HG02642 (cell line): Measurements from ENCODE around the gene ABAT.
"Not testable (repeated sequence)": the region's sequence is repeated elsewhere in the genome, so short reads cannot be mapped to it uniquely, and the experiment has no call there.

ENCODE experiments used
- ATAC-seq: cut with Tn5 transposase; IDR thresholded peaks from one replicate; pipeline ENCODE4 v1.9.1; 2021; ENCODE audit warnings: mild to moderate bottlenecking; ENCODE audit not compliant: unreplicated experiment, poor library complexity

The ABAT gene

GRCh38 chr16:8773537-8773936 is 99.1 kb downstream of the ABAT start:
- no peak for ATAC-seq

GRCh38 chr16:8774208-8774607 is 99.8 kb downstream of the ABAT start:
- ATAC-seq: no peak

GRCh38 chr16:8775359-8775758 is 100.9 kb downstream of the ABAT start:
- ATAC-seq: no peak

GRCh38 chr16:8776129-8776584 is 101.7 kb downstream of the ABAT start:
- ATAC-seq: no peak

- ATAC-seq: no peak
Observed at GRCh38 chr16:8777217-8777616, 102.8 kb downstream of the ABAT start.

GRCh38 chr16:8781797-8782196 is 107.4 kb downstream of the ABAT start:
- ATAC-seq: no peak

GRCh38 chr16:8782673-8783072 is 108.3 kb downstream of the ABAT start:
- no peak for ATAC-seq

GRCh38 chr16:8785408-8785807 is 111.0 kb downstream of the ABAT start:
- no peak for ATAC-seq

GRCh38 chr16:8786316-8786715 is 111.9 kb downstream of the ABAT start:
- ATAC-seq: not testable (repeated sequence)

GRCh38 chr16:8788578-8789172 is 114.3 kb downstream of the ABAT start:
- no peak for ATAC-seq

GRCh38 chr16:8795091-8795490 is 120.7 kb downstream of the ABAT start:
- ATAC-seq: no peak

GRCh38 chr16:8795818-8796217 is 121.4 kb downstream of the ABAT start:
- no peak for ATAC-seq

- no peak for ATAC-seq
Observed at GRCh38 chr16:8796469-8797363, 122.3 kb downstream of the ABAT start.

GRCh38 chr16:8797364-8798173 is 123.2 kb downstream of the ABAT start, which contains the start of the genes PMM2 and TMEM186:
Gene PMM2, plus strand, starts transcription at chr16:8797839. Its CDS starts 44 bp downstream, at chr16:8797883.
Gene TMEM186, minus strand, starts transcription at chr16:8797639. Its CDS starts 25 bp downstream, at chr16:8797614.
- peak; percentile 95 for ATAC-seq

- ATAC-seq: no peak
Observed at GRCh38 chr16:8798174-8798527, 123.7 kb downstream of the ABAT start.

- ATAC-seq: no peak
Observed at GRCh38 chr16:8798535-8799157, 124.2 kb downstream of the ABAT start.

- no peak for ATAC-seq
Observed at GRCh38 chr16:8801701-8802100, 127.3 kb downstream of the ABAT start.

GRCh38 chr16:8803733-8804132 is 129.3 kb downstream of the ABAT start:
- not testable (repeated sequence) for ATAC-seq

- ATAC-seq: no peak
Observed at GRCh38 chr16:8804313-8804712, 129.9 kb downstream of the ABAT start.

- no peak for ATAC-seq
Observed at GRCh38 chr16:8806272-8806983, 132.0 kb downstream of the ABAT start.
